Activated T-helper 2 cell treated with anti-CD3 and anti-CD28 coated beads, Interferon-gamma antibody, Interleukin-2, Interleukin-4, amounts not matched to agents 10 μg/mL and 5 μg/mL and 100 μg/mL, durations not matched to agents 14 hours and 24 hours and 36 hours (primary cell): ENCODE results near the gene SLC22A12. TPM values are rescaled to one million over a fixed set of nuclear protein-coding genes. Genes with fewer than 3 reads are reported as not detected.

Source experiments
- DNase-seq: peaks from one replicate; pipeline ENCODE4 v3.0.0; 2021; ENCODE audit warnings: low spot score
- H3K27ac Mint-ChIP-seq: one replicate; pipeline ENCODE4 v1.8.0; 2021; ENCODE audit warnings: mixed read lengths
- H3K27me3 Mint-ChIP-seq: one replicate; pipeline ENCODE4 v1.8.0; 2021; ENCODE audit warnings: low read depth, mixed read lengths
- H3K36me3 Mint-ChIP-seq: one replicate; pipeline ENCODE4 v1.8.0; 2021; ENCODE audit warnings: low read depth, mixed read lengths
- H3K4me1 Mint-ChIP-seq: one replicate; pipeline ENCODE4 v1.8.0; 2021; ENCODE audit warnings: low read depth, mixed read lengths
- H3K4me3 Mint-ChIP-seq: one replicate; pipeline ENCODE4 v1.8.0; 2021; ENCODE audit warnings: low read depth, mild to moderate bottlenecking, moderate library complexity, mixed read lengths
- H3K9me3 Mint-ChIP-seq: one replicate; pipeline ENCODE4 v1.8.0; 2021; ENCODE audit warnings: mixed read lengths
- intact Hi-C: fragments of 100-400 bp; cut with micrococcal nuclease; formaldehyde crosslinking; loops from one replicate; pipeline ENCODE4 v1.15.1; 2023
- total RNA-seq: library from RNA; stranded (reverse); gene quantifications from 2 replicates; pipeline ENCODE4 v1.2.3, GENCODE V29; 2022

Gene SLC22A12
- total RNA-seq, 1 donor from 2014 or later, result not detected

- Mint-ChIP-seq H3K4me3 (no peak overlapping the region), H3K9me3 (no peaks in the 10 kb centered on the region), H3K36me3 (no peaks in the 10 kb centered on the region), H3K4me1 (no peaks in the 10 kb centered on the region), H3K27ac (no peak overlapping the region), H3K27me3 (no peaks in the 10 kb centered on the region)
- intact Hi-C loops, result no loop called here
- DNase-seq, result no peak
Measured at GRCh38 chr11:64598106-64598796, 7.2 kb downstream of the SLC22A12 start.

- intact Hi-C loops, result no loop called here
- Mint-ChIP-seq H3K4me1 (no peaks in the 10 kb centered on the region), H3K36me3 (no peaks in the 10 kb centered on the region), H3K4me3 (no peak overlapping the region), H3K9me3 (no peaks in the 10 kb centered on the region), H3K27me3 (no peaks in the 10 kb centered on the region), H3K27ac (no peak overlapping the region)
- DNase-seq, result no peak
Measured at GRCh38 chr11:64598797-64599697, 8.0 kb downstream of the SLC22A12 start.

- DNase-seq, result no peak
- Mint-ChIP-seq H3K4me3 (no peak overlapping the region), H3K27me3 (no peaks in the 10 kb centered on the region), H3K9me3 (no peaks in the 10 kb centered on the region), H3K36me3 (no peaks in the 10 kb centered on the region), H3K27ac (no peak overlapping the region), H3K4me1 (no peaks in the 10 kb centered on the region)
- intact Hi-C loops, result no loop called here
Measured at GRCh38 chr11:64599698-64600211, 8.7 kb downstream of the SLC22A12 start.

DNA sequence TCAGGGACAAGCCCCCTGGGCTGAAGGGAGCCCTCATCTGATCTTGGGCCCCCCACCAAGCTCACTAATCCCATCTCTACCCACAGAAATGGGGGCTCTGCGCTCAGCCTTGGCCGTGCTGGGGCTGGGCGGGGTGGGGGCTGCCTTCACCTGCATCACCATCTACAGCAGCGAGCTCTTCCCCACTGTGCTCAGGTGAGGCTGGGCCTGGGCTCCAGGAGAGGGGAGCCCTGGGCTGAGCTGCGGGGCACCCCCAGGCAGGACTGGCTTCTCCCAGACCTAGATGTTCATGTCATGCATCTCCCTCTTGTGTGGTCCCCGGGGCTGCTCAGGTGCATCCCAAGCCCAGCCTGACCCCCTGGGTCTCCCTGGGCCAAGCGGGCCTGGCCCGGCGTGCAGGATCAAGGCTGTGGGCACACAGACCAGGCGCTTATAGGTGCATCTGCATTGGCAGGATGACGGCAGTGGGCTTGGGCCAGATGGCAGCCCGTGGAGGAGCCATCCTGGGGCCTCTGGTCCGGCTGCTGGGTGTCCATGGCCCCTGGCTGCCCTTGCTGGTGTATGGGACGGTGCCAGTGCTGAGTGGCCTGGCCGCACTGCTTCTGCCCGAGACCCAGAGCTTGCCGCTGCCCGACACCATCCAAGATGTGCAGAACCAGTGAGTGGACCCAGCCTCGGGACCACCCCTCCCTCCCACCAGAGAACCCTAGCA is 9.4 kb downstream of the SLC22A12 start:
- Mint-ChIP-seq H3K36me3 (no peaks in the 10 kb centered on the region), H3K4me3 (no peak overlapping the region), H3K9me3 (no peaks in the 10 kb centered on the region), H3K27me3 (no peaks in the 10 kb centered on the region), H3K27ac (no peak overlapping the region), H3K4me1 (no peaks in the 10 kb centered on the region)
- no peak for DNase-seq
- intact Hi-C loops, result no loop called here

GRCh38 chr11:64601605-64602465 is 10.8 kb downstream of the SLC22A12 start:
- H3K4me3 Mint-ChIP-seq, result no peak overlapping the region
- DNase-seq, result no peak
- no peaks in the 10 kb centered on the region for H3K9me3 Mint-ChIP-seq
- no peaks in the 10 kb centered on the region for H3K4me1 Mint-ChIP-seq
- no peaks in the 10 kb centered on the region for H3K27me3 Mint-ChIP-seq
- H3K36me3 Mint-ChIP-seq, result no peaks in the 10 kb centered on the region
- no peak overlapping the region for H3K27ac Mint-ChIP-seq
- intact Hi-C loops, result no loop called here

- H3K27me3 Mint-ChIP-seq, result no peaks in the 10 kb centered on the region
- intact Hi-C loops, result no loop called here
- no peak overlapping the region for H3K4me3 Mint-ChIP-seq
- no peak overlapping the region for H3K27ac Mint-ChIP-seq
- H3K36me3 Mint-ChIP-seq, result no peaks in the 10 kb centered on the region
- no peaks in the 10 kb centered on the region for H3K4me1 Mint-ChIP-seq
- no peaks in the 10 kb centered on the region for H3K9me3 Mint-ChIP-seq
- DNase-seq, result no peak
Measured at GRCh38 chr11:64602466-64603070, 11.5 kb downstream of the SLC22A12 start.

DNA sequence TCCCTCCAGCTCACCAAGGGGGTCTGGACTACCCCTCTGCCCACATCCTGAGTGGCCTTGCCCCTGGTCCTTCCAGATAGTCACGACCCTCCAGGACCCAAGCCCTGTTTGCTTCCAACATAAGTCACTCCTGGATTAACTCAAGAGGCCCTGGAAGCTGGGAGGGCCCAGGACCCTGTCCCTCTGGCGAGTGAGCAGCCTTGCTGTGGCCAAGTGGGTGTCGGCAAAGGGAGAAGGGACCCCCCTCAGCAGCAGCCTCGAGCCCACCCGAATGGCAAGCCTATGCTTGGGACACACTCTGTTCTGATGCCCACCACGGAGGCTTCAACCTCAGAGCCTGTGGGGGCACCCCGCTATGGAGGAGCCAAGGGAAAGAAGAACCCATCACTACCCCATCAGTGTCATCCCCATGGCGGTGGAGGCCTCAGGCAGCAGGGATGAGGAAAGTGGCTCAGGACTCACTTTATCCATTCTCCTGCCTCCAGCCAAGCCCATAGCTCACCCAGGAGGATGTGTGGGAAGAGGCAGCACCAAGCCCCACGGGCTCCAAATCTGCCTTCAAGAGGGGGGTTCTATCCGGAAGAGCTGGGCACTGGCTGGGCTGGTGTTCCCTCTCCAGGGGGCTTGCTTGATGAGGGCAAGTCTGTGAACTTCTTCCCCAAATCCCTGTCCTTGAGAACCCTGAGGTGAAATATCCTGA is 12.5 kb downstream of the SLC22A12 start:
- Mint-ChIP-seq H3K4me1 (no peaks in the 10 kb centered on the region), H3K9me3 (no peaks in the 10 kb centered on the region), H3K27ac (no peak overlapping the region), H3K36me3 (no peaks in the 10 kb centered on the region), H3K4me3 (no peak overlapping the region), H3K27me3 (no peaks in the 10 kb centered on the region)
- intact Hi-C loops, result no loop called here
- no peak for DNase-seq

- Mint-ChIP-seq H3K36me3 (no peaks in the 10 kb centered on the region), H3K4me3 (no peak overlapping the region), H3K27me3 (no peaks in the 10 kb centered on the region), H3K27ac (no peak overlapping the region), H3K4me1 (no peaks in the 10 kb centered on the region), H3K9me3 (no peaks in the 10 kb centered on the region)
- intact Hi-C loops, result no loop called here
- DNase-seq, result no peak
Measured at GRCh38 chr11:64604458-64605243, 13.6 kb downstream of the SLC22A12 start.

GRCh38 chr11:64605244-64605560 is 14.2 kb downstream of the SLC22A12 start:
- no peaks in the 10 kb centered on the region for H3K36me3 Mint-ChIP-seq
- H3K4me1 Mint-ChIP-seq, result no peaks in the 10 kb centered on the region
- H3K27ac Mint-ChIP-seq, result no peak overlapping the region
- H3K4me3 Mint-ChIP-seq, result no peak overlapping the region
- no peaks in the 10 kb centered on the region for H3K27me3 Mint-ChIP-seq
- intact Hi-C loops, result no loop called here
- no peaks in the 10 kb centered on the region for H3K9me3 Mint-ChIP-seq
- no peak for DNase-seq

GRCh38 chr11:64605656-64606585 is 14.9 kb downstream of the SLC22A12 start:
- Mint-ChIP-seq H3K4me1 (no peaks in the 10 kb centered on the region), H3K36me3 (no peaks in the 10 kb centered on the region)

More at GRCh38 chr11:64605656-64606585, 14.9 kb downstream of the SLC22A12 start:
- Mint-ChIP-seq H3K4me3 (no peak overlapping the region), H3K9me3 (no peaks in the 10 kb centered on the region), H3K27me3 (no peaks in the 10 kb centered on the region), H3K27ac (no peak overlapping the region)
- intact Hi-C loops, result no loop called here
- DNase-seq, result no peak
